CD4-positive, alpha-beta T cell treated with Interleukin-2 at 100 ng/mL for 4 hours (primary cell): Measurements from ENCODE around the gene TRABD.
"Not testable (repeated sequence)": the region's sequence is repeated elsewhere in the genome, so short reads cannot be mapped to it uniquely, and the experiment has no call there.

Source experiments
- DNase-seq: peaks from one replicate; pipeline ENCODE4 v3.0.0-alpha.2; 2020; ENCODE audit warnings: low spot score

The TRABD gene

DNA sequence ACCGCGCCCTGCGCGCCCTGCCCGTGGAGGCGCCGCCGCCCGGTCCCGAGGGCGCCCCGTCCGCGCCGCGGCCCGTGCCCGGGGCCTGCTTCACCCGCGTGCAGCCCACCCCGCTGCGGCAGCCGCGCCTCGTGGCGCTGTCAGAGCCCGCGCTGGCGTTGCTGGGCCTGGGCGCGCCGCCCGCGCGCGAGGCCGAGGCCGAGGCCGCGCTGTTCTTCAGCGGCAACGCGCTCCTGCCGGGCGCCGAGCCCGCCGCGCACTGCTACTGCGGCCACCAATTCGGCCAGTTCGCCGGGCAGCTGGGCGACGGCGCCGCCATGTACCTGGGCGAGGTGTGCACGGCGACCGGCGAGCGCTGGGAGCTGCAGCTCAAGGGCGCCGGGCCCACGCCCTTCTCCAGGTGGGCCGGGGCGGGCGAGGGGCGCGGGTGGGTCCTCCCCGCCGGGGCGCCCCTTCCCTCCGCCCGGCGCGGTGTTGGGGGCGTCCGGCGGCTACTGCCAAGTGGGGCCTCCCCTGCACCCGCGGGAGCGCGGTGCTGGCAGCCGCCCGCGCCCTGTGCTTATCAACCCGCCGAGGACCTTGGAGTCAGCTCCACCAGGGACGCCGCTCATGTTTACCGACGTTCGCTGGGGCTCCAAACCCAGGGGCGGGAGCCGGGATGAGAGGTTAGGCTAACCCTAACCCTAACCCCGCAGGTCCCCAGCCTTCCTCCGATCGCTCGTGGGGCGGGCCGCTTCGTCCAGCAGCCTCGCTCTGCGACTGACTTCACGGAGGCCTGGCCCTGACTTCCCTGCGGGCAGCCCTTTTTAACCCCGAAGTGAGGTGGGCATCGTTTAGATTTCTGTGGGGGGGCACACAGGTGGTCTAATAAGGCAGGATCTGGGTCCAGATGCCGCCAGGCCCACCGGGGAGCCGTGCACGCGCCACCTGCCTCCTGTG is 15.7 kb downstream of the TRABD start:
- DNase-seq: no peak

GRCh38 chr22:50202130-50202666 is 16.5 kb downstream of the TRABD start:
- DNase-seq: no peak

DNA sequence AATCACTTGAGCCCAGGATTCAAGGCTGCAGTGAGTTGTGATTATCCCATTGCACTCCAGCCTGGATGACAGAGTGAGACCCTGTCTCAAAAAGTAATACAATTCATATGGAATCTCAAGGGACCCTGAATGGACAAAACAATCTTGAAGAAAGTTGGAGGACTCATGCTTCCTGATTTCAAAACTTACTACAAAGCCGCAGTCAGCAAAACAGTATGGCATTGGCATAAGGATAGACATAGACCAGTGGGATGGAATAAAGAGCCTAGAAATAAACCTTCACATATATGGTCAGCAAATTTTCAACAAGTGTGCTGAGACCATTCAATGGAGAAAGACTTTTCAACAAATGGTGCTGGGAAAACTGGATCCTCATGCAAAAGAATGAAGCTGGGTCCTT is 17.6 kb downstream of the TRABD start:
- no peak for DNase-seq

GRCh38 chr22:50204571-50204970 is 18.9 kb downstream of the TRABD start:
- no peak for DNase-seq

DNA sequence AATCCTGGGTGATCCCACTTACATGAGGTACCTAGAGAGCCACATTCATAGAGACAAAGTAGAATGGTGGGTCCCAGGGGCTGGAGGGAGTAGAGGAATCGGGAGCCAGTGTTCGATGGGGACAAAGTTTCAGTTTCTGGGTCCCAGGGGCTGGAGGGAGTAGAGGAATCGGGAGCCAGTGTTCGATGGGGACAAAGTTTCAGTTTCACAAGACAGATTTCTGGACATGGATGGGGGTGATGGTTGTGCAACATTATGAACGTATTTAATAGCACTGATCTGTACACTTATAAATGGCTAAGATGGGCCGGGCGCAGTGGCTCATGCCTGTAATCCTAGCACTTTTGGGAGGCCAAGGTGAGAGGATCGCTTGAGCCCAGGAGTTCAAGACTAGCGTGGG is 19.3 kb downstream of the TRABD start:
- not testable (repeated sequence) for DNase-seq

- no peak for DNase-seq
Observed at GRCh38 chr22:50205781-50206569, 20.3 kb downstream of the TRABD start.

- DNase-seq: no peak
Observed at GRCh38 chr22:50206599-50206998, 20.9 kb downstream of the TRABD start.

DNA sequence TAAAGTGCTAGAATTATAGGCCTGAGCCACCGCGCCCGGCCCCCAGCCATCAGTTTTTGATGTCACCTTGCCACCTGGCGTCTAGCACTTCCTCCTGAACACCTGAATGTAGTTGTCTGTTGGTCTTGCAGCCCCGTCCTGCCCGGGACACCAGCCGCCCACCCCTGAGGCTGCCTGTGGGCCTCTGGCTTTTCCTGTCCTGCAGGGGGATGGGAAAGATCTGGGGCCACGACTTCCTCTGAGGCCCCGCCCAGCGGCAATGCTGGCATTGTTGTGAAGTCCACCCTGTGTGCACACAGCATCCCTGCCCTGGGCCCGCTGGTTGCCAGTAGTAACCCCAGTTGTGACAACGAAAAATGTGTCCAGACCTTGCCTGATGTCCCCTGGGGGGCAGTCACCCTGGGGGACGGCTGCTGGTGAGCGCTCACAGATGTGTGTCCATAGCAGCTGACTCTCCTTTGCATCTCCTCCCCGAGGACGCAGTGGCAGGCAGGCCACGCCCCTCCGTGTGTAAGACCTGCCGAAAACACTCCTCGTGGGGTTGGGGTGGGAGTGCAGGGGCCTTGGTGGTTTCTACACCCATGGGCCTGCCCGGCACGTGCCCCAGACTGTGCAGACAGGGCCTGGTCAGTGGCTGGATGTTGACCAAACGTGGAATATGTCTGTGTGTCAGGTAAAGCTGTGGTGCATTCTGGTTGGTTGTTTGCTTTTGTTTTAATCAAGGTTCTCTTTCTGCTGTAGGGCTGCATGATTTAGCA is 21.8 kb downstream of the TRABD start:
- DNase-seq: no peak

GRCh38 chr22:50208430-50208938 is 22.8 kb downstream of the TRABD start:
- no peak for DNase-seq

GRCh38 chr22:50208939-50209892 is 23.5 kb downstream of the TRABD start:
- no peak for DNase-seq

- DNase-seq: peak; percentile 74
Observed at GRCh38 chr22:50209893-50210292, 24.2 kb downstream of the TRABD start.

GRCh38 chr22:50210378-50211139 is 24.8 kb downstream of the TRABD start:
- no peak for DNase-seq

DNA sequence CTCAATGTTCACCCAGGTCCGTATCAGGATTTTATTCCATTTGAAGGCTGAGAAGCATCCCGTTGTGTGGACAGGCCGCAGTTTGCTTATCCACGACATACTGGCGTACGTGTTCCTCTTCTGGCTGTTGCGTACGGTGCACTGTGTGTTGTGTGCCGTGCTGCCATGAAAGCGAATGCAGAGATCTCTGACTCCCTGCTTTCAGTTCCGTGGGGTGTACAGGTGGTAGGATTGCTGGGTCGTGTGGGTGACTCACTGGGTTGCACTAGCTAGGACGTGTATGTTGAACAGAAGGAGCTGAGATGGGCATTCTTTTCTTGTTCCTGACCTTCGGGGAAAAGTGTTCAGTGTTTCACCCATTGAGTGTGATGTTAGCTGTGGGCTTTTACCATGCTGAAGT is 25.4 kb downstream of the TRABD start:
- DNase-seq: no peak

- DNase-seq: no peak
Observed at GRCh38 chr22:50213263-50213662, 27.6 kb downstream of the TRABD start.

- no peak for DNase-seq
Observed at GRCh38 chr22:50215297-50216054, 29.8 kb downstream of the TRABD start.

GRCh38 chr22:50216055-50216683 is 30.5 kb downstream of the TRABD start:
- no peak for DNase-seq

GRCh38 chr22:50216684-50217520 is 31.2 kb downstream of the TRABD start:
- DNase-seq: no peak
